Naive thymus-derived CD8-positive, alpha-beta T cell (primary cell): ENCODE data around the gene PARN. TPM values are rescaled to one million over a fixed set of nuclear protein-coding genes. Genes with fewer than 3 reads are reported as not detected.
"Not testable (repeated sequence)": the region's sequence is repeated elsewhere in the genome, so short reads cannot be mapped to it uniquely, and the experiment has no call there.

Source experiments
- ATAC-seq, 2 donors: fragments of 150-1000 bp; cut with Tn5 transposase in 1 of 2; sonication (Bioruptor Pico), chemical (Tn5 transposase) in 1 of 2; 1 replicate in 1 of 2; 2 replicates in 1 of 2; pipeline ENCODE4 v1.10.0; 2021; ENCODE audit warnings: mild to moderate bottlenecking in 2 of 2, moderate library complexity in 2 of 2
- POLR2A ChIA-PET: fragments of 350-600 bp; sonication (Branson Sonifier 250); formaldehyde crosslinking; loops from one replicate; lab custom pipeline; 2021; ENCODE audit warnings: antibody characterized with exemption; lab: Charles Lee
- DNase-seq, 10 donors: peaks; one replicate each; pipeline versions ENCODE4 v3.0.0 to v3.0.0-alpha.2; 2020 to 2022
- H3K27ac Mint-ChIP-seq, 10 donors: one replicate each; pipeline ENCODE4 v1.8.0; 2020 to 2022; ENCODE audit warnings: mild to moderate bottlenecking in 10 of 10, mixed read lengths in 10 of 10, moderate library complexity in 4 of 10, inconsistent platforms in 1 of 10
- H3K27me3 Mint-ChIP-seq, 5 donors: one replicate each; pipeline ENCODE4 v1.8.0; 2021 to 2022; ENCODE audit warnings: mixed read lengths in 5 of 5
- H3K36me3 Mint-ChIP-seq, 3 donors: one replicate each; pipeline ENCODE4 v1.8.0; 2020 to 2022; ENCODE audit warnings: mixed read lengths in 3 of 3, mild to moderate bottlenecking in 2 of 3, inconsistent platforms in 1 of 3
- H3K4me1 Mint-ChIP-seq, 4 donors: one replicate each; pipeline ENCODE4 v1.8.0; 2021 to 2022; ENCODE audit warnings: mixed read lengths in 4 of 4
- H3K4me3 Mint-ChIP-seq, 10 donors: one replicate each; pipeline ENCODE4 v1.8.0; 2020 to 2022; ENCODE audit warnings: mild to moderate bottlenecking in 10 of 10, mixed read lengths in 10 of 10, moderate library complexity in 6 of 10, inconsistent platforms in 1 of 10
- H3K9me3 Mint-ChIP-seq, 9 donors: one replicate each; pipeline ENCODE4 v1.8.0; 2020 to 2022; ENCODE audit warnings: mixed read lengths in 9 of 9, mild to moderate bottlenecking in 3 of 9, inconsistent platforms in 1 of 9, moderate library complexity in 1 of 9
- polyA plus RNA-seq, 3 donors: library from polyadenylated mRNA; unstranded; fragments of 300-500 nt; fragmentation: Illumina TruSeq; gene quantifications; one replicate each; pipeline ENCODE4 v1.2.3, GENCODE V29; 2021
- total RNA-seq, 8 experiments: library from RNA in 2 of 8; stranded (reverse) in 2 of 8; gene quantifications; one replicate each; pipeline ENCODE4 v1.2.3 and lab custom pipeline; 2021 to 2026

PARN gene
- total and polyA plus RNA-seq, 5 experiments from 2014 or later: 40.8 to 50.8 (median 47.9) TPM

DNA sequence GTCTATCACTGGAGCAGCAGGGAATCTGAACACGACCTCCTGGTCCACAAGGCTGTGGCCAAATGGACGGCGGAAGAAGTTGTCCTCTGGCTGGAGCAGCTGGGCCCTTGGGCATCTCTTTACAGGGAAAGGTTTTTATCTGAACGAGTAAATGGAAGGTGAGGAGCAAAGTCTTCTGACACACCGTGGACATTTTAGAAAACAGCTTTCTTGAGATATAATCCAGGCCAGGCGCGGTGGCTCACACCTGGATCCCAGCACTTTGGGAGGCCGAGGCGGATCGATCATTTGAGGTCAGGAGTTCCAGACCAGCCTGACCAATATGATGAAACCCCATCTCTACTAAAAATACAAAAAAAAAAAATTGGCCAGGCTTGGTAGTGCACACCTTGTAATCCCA lies 19.8 kb upstream of the PARN start:
- Mint-ChIP-seq H3K27me3 (no peaks in the 10 kb centered on the region), H3K36me3 (peaks cover 0 to 92% (median 4%) of the 10 kb centered on the region in 3 donors), H3K9me3 (no peaks in the 10 kb centered on the region), H3K4me1 (peaks cover 0 to 4% (median under 1%) of the 10 kb centered on the region in 4 donors), H3K4me3 (no peak overlapping the region), H3K27ac (peak overlapping the region in 1 of 10 donors; percentile 60)
- no peak for ATAC-seq
- no peak for DNase-seq
- POLR2A ChIA-PET: no interaction called here

DNA sequence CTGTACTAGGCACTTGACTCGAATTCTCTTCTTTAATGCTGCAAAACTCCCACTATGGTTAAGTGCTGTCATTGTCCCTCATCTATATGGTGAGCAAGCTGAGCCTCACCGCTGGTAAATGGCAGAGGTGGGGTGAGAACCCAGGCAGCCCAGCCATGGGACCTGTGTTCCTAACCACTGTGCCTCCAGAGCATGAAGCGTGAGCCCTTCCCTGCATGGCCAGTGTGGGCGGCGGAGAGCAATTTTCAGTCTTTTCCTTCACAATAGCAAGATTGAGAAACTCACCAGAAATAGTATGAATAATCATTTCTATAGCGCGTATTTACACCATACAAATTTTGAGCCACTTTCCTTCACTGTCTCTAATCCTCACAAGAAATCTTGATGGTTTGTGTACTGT lies 11.9 kb upstream of the PARN start:
- ATAC-seq: no peak
- Mint-ChIP-seq H3K27me3 (no peaks in the 10 kb centered on the region), H3K27ac (peak overlapping the region in 5 of 10 donors; percentile 59 to 87 (median 72)), H3K36me3 (peaks cover 0 to 83% (median 4%) of the 10 kb centered on the region in 3 donors), H3K9me3 (no peaks in the 10 kb centered on the region), H3K4me3 (peak overlapping the region in 1 of 10 donors; percentile 22), H3K4me1 (peaks cover 11 to 50% (median 29%) of the 10 kb centered on the region in 4 donors)
- POLR2A ChIA-PET: interaction anchor here (1.3 kb wide), 1 partner anchor 9 kb away, joined by 6 read pairs; the partner anchor contains the start of gene BFAR
- no peak for DNase-seq

DNA sequence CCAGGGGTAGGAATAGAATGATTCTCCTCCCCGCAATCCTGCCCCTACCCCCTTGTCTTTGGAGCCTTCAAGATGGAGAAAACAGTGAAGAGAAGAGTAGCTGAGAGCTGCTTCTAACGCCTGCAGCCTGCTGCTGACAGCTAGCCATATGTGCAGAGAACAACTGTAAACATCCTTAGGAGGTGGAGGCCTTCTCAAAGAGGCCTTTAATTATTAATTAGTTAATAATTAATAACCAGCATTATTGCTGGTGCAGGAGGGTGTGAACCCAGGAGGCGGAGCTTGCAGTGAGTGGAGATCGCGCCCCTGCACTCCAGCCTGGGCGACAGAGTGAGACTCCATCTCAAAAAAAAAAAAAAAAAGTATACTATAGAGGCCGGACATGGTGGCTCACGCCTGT lies 11.1 kb upstream of the PARN start:
- Mint-ChIP-seq H3K36me3 (peaks cover 0 to 78% (median 4%) of the 10 kb centered on the region in 3 donors), H3K4me1 (peaks cover 12 to 57% (median 36%) of the 10 kb centered on the region in 4 donors), H3K4me3 (no peak overlapping the region), H3K27me3 (no peaks in the 10 kb centered on the region), H3K9me3 (no peaks in the 10 kb centered on the region), H3K27ac (peak overlapping the region in 6 of 10 donors; percentile 12 to 79 (median 50))
- POLR2A ChIA-PET: interaction anchor here (1.3 kb wide), 1 partner anchor 8 kb away, joined by 6 read pairs; the partner anchor contains the start of gene BFAR
- no peak for DNase-seq
- ATAC-seq: no peak

DNA sequence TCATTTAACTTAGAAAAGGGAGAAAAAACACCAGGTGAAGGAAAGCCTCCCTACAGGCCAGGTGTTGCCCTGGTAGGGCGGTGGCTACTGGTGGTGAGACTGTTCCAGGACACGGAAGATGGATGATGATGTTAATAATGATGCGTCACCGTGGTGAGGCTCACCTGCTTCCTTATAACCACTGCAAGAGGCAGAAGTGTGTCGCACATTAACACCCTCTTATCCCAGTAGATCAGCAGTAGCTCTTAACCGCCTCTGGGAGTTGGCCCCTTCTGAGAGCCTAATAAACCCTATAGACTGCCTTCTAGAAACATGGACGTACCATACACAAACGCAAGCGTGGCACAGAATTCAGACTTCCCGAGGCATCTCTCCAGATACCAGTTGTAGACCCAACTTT lies 10.5 kb upstream of the PARN start:
- Mint-ChIP-seq H3K27ac (peak overlapping the region in 8 of 10 donors; percentile 12 to 80 (median 50)), H3K9me3 (no peaks in the 10 kb centered on the region), H3K4me3 (no peak overlapping the region), H3K36me3 (peaks cover 0 to 75% (median 4%) of the 10 kb centered on the region in 3 donors), H3K4me1 (peaks cover 15 to 63% (median 43%) of the 10 kb centered on the region in 4 donors), H3K27me3 (no peaks in the 10 kb centered on the region)
- ATAC-seq (no peak), DNase-seq (no peak)
- POLR2A ChIA-PET: no interaction called here

DNA sequence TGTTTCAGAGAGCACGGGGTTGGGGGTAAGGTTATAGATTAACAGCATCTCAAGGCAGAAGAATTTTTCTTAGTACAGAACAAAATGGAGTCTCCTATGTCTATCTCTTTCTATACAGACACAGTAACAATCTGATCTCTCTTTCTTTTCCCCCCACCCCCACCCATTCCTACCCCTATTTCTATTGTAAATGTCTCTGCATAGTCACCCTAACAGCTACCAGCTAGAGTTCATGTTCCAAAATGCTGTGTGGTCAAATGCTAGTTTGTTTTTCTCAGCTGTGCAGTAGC lies 6.8 kb upstream of the PARN start:
- Mint-ChIP-seq H3K36me3 (peaks cover 0 to 48% (median 3%) of the 10 kb centered on the region in 3 donors), H3K4me3 (peak overlapping the region in 1 of 10 donors; percentile 2), H3K27ac (peak overlapping the region in 6 of 10 donors; percentile 4 to 74 (median 56)), H3K4me1 (peaks cover 24 to 73% (median 69%) of the 10 kb centered on the region in 4 donors)
- ATAC-seq, H3K27me3 Mint-ChIP-seq, POLR2A ChIA-PET, H3K9me3 Mint-ChIP-seq, DNase-seq: not testable (repeated sequence)

DNA sequence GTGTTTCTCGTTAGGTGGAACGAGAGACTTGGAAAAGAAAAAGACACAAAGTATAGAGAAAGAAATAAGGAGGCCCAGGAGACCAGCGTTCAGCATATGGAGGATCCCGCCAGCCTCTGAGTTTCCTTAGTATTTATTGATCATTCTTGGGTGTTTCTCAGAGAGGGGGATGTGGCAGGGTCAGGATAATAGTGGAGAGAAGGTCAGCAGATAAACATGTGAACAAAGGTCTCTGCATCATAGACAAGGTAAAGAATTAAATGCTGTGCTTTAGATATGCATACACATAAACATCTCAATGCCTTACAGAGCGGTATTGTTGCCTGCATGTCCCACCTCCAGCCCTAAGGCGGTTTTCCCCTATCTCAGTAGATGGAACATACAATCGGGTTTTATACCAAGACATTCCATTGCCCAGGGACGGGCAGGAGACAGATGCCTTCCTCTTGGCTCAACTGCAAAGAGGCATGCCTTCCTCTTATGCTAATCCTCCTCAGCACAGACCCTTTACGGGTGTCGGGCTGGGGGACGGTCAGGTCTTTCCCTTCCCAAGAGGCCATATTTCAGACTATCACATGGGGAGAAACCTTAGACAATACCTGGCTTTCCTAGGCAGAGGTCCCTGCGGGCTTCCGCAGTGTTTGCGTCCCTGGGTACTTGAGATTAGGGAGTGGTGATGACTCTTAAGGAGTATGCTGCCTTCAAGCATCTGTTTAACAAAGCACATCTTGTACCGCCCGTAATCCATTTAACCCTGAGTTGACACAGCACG lies 6.3 kb upstream of the PARN start:
- peak overlapping the region; percentile 4 to 86 (median 26) for H3K27ac Mint-ChIP-seq
- peaks cover 23 to 77% (median 74%) of the 10 kb centered on the region in 4 donors for H3K4me1 Mint-ChIP-seq
- POLR2A ChIA-PET, ATAC-seq, H3K27me3 Mint-ChIP-seq, DNase-seq, H3K9me3 Mint-ChIP-seq: not testable (repeated sequence)
- H3K4me3 Mint-ChIP-seq: peak overlapping the region in 5 of 10 donors; percentile 22 to 69 (median 42)
- H3K36me3 Mint-ChIP-seq: peaks cover 0 to 47% (median 3%) of the 10 kb centered on the region in 3 donors

DNA sequence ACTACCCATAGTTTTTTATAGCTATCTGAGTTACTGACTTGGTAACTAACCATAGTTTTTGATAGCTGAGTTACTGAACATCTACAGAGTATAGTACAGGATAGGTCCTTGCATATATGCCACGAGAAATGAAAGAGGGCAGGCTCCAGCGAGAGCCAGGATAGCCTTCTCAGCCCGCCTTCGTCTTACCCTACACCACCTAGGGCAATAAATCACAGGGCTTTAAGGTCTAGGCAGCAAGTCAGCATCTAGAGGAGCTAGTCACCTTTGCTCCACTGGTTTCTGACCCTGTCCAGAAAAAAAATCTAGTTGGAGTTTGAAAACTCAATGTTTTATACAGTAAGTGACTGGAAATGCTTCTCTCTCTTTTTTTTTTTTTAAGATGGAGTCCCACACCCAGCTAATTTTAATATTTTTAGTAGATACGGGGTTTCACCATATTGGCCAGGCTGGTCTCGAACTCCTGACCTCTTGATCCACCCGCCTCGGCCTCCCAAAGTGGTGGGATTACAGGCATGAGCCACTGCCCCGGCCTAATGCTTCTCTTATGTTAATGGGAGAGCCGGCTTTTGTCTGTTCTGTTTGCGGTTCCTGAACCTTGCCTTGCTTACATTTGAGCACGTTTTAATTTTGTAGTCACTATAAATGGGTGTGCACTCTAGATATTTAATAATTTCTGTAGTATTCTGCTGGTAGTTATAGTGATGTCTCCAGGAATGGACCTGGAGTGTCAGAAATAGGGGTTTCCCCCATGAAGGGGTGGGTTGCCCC lies 5.5 kb upstream of the PARN start:
- Mint-ChIP-seq H3K9me3 (peaks cover 0 to 2% (median 0%) of the 10 kb centered on the region in 9 donors), H3K27ac (peak overlapping the region in 8 of 10 donors; percentile 24 to 97 (median 70)), H3K36me3 (peaks cover 0 to 41% (median 2%) of the 10 kb centered on the region in 3 donors)

DNA sequence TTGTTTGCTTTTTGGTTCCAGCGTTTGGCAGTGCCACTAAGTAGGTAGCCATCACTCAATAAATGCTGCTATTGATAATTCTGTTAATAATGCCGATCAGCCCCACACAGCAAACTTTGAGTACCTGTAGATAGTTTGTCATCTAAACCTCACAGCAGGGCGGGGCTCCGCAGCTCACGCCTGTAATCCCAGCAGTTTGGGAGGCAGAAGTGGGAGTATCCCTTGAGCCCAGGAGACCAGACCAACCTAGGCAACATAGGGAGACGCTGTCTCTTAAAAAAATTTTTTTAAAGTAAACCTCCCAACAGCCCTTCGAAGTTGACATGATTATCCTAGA lies 4.3 kb upstream of the PARN start:
- DNase-seq (no peak), ATAC-seq (no peak)
- POLR2A ChIA-PET: no interaction called here
- H3K4me3 Mint-ChIP-seq: peak overlapping the region; percentile 93 to 100 (median 100)
- H3K27ac Mint-ChIP-seq: peak overlapping the region; percentile 32 to 100 (median 98)
- H3K4me1 Mint-ChIP-seq: peaks cover 22 to 73% (median 67%) of the 10 kb centered on the region in 4 donors
- peaks cover 0 to 28% (median 0%) of the 10 kb centered on the region in 3 donors for H3K36me3 Mint-ChIP-seq
- H3K9me3 Mint-ChIP-seq: peaks cover 0 to 9% (median 0%) of the 10 kb centered on the region in 9 donors
- no peaks in the 10 kb centered on the region for H3K27me3 Mint-ChIP-seq

More for the DNA sequence above, 5.5 kb upstream of the PARN start:
- no peaks in the 10 kb centered on the region for H3K27me3 Mint-ChIP-seq
- H3K4me1 Mint-ChIP-seq: peaks cover 21 to 76% (median 71%) of the 10 kb centered on the region in 4 donors
- ATAC-seq (no peak), DNase-seq (no peak)
- H3K4me3 Mint-ChIP-seq: peak overlapping the region in 9 of 10 donors; percentile 8 to 100 (median 100)
- POLR2A ChIA-PET: no interaction called here

DNA sequence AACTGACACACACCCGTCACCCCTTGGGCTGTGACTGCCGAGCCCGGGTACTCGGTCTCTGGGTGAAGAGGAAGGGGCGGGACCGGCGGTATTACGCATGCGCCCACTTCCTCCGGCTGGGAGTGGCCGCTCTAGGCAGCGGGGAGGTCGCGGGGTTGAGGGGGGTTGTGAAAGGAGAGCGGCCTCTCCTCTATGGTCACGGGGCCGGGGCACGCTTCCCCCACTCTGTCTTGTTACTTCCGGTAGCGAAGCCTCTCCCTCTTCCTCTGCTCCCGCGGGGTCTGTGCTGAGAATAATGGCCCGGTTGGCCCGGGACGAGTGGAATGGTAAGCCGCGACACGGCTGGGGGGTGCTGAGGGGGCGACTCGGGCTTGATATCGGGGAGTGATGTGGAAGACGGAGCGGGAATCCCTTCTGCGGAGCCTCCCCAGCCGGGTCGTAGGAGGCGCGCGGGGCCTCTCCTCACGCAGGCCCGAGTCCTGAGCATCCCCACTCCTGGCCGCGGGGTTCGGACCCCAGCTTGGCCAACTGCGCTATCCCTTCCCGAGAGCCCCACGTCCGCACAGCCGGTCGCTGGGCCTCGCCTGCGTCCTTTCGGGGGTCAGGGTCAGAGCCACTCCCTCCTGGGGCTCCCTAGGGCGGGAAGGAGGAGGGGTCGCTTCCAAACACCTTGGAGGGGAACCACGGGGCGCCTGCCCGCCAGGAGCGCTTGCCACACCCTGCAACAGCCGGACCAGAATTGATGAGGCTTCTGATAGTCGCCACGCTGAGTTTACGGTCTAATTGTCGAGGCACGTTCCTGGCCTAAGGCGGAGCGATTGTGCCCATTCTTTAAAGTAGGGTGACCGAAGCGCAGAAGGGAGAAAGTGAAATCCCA lies 2.9 kb upstream of the PARN start, which contains the start of gene BFAR:
Gene BFAR (plus strand): TSS at position 259 of the 877 bp plus-strand sequence. CDS start 11,396 bp downstream, outside the sequence.
- peak within 1 kb of the TSS; percentile 93 to 100 (median 100) for H3K4me3 Mint-ChIP-seq
- no peaks in the 10 kb centered on the region for H3K27me3 Mint-ChIP-seq
- H3K9me3 Mint-ChIP-seq: peaks cover 0 to 9% (median 0%) of the 10 kb centered on the region in 9 donors
- ATAC-seq: peak; percentile 76 to 77
- DNase-seq: peak; percentile 98 to 100 (median 99)
- peaks cover 28 to 83% (median 72%) of the 10 kb centered on the region in 4 donors for H3K4me1 Mint-ChIP-seq
- H3K27ac Mint-ChIP-seq: peak within 1 kb of the TSS; percentile 95 to 100 (median 98)
- POLR2A ChIA-PET: interaction anchor here (0.5 to 2.2 kb wide), 6 partner anchors 9 to 1009 kb away, joined by 3 to 6 read pairs (median 4); no protein-coding TSS in a partner anchor
- peaks cover 0 to 20% (median 0%) of the 10 kb centered on the region in 3 donors for H3K36me3 Mint-ChIP-seq

DNA sequence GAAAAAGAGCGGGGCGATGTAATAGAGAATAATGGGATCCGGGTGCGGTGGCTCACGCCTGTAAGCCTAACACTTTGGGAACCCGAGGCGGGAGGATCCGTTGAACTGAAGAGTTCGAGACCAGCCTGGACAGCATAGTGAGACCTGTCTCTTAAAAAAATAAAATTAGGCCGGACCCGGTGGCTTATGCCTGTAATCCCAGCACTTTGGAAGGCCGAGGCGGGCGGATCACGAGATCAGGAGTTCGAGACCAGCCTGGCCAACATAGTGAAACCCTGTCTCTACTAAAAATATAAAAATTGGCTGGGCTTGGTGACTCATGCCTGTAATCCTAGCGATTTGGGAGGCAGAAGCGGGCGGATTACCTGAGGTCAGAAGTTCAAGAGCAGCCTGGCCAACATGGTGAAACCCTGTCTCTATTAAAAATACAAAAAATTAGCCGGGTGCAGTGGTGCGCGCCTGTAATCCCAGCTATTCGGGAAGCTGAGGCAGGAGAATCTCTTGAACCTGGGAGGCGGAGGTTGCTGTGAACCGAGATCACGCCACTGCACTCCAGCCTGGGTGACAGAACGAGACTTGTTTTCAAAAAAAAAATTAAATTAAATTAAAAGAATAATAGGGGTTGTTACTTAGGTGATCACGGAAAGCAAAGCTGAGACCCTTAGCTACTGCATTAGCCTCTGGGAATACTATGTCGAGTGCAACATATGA lies 715 bp upstream of the PARN start:
- not testable (repeated sequence) for H3K9me3 Mint-ChIP-seq, DNase-seq, H3K27me3 Mint-ChIP-seq, ATAC-seq
- Mint-ChIP-seq H3K4me3 (peak overlapping the region; percentile 84 to 100 (median 94)), H3K27ac (peak overlapping the region; percentile 92 to 100 (median 98)), H3K4me1 (peaks cover 23 to 68% (median 60%) of the 10 kb centered on the region in 4 donors), H3K36me3 (peaks cover 0 to 24% (median 8%) of the 10 kb centered on the region in 3 donors)
- POLR2A ChIA-PET: interaction anchor here (0.5 to 1.4 kb wide), 6 partner anchors 9 to 1279 kb away, joined by 3 to 14 read pairs (median 4); partner anchors contain the start of gene ERCC4

DNA sequence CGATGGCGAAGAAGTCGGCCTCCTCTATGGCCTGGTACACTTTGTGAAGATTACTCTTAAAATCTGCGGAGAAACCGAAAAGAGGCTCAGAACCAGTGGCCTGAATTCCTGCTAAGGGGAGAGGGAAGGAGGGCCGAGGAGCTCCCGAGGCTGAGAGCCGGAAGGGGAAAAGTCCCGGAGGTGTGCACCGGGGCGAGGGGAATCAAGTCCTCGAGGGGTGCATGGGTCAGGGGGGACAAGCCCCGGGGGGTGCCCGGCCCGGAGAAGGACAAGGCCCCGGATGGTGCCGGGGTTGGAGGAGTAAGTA lies 495 bp downstream of the PARN start:
- Mint-ChIP-seq H3K36me3 (peaks cover 0 to 36% (median 11%) of the 10 kb centered on the region in 3 donors), H3K4me1 (peaks cover 22 to 58% (median 50%) of the 10 kb centered on the region in 4 donors)
- ATAC-seq: no peak

More for the DNA sequence above, 495 bp downstream of the PARN start:
- Mint-ChIP-seq H3K9me3 (peaks cover 0 to 9% (median 0%) of the 10 kb centered on the region in 9 donors), H3K27me3 (no peaks in the 10 kb centered on the region), H3K4me3 (peak overlapping the region; percentile 84 to 98 (median 94)), H3K27ac (peak overlapping the region; percentile 92 to 99 (median 97))
- DNase-seq: peak in 1 of 10 donors; percentile 22
- POLR2A ChIA-PET: interaction anchor here (0.8 to 1.4 kb wide), 5 partner anchors 8 to 710 kb away, joined by 3 to 14 read pairs (median 3); partner anchors contain the start of gene ERCC4
